ENCODE measurements around the gene RBPJL.

- TF ChIP-seq CTCF (IDR thresholded peaks at IDR 0.05; ENCODE audit: poor library complexity) (peak; percentile 64), EZH2phosphoT487 (IDR thresholded peaks at IDR 0.05; ENCODE audit: low read depth, severe bottlenecking, unreplicated experiment) (no peak), EZH2 (IDR thresholded peaks at IDR 0.05; ENCODE audit: borderline replicate concordance) (no peak)
These were observed at the start of gene RBPJL for GRCh38 chr20:45306431-45306982.
